Right forelimb (tissue), 1 donor: ENCODE data around the gene NBAS.
"Not testable (repeated sequence)": the region's sequence is repeated elsewhere in the genome, so short reads cannot be mapped to it uniquely, and the experiment has no call there.

Experiments
- DNase-seq: peaks from one replicate; pipeline ENCODE4 v3.0.0-alpha.2; 2018

NBAS gene

DNA sequence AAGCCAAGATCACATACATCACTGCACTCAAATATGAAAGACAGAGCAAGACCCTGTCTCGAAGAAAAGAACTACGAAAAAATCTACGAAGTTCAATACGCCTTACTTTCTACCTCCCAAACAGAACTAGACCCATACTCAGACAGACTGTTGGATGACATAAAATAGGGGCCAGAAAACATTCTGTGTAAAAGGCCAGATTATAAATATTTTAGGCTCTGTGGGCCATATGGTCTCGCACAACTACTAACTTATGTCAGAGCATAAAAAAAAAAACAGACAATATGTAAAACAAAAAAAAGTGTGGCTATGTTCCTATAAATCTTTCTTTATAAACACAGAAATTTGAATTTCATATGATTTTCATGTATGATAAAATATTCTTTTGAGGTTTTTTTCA lies 40.8 kb downstream of the NBAS start:
- no peak for DNase-seq

DNA sequence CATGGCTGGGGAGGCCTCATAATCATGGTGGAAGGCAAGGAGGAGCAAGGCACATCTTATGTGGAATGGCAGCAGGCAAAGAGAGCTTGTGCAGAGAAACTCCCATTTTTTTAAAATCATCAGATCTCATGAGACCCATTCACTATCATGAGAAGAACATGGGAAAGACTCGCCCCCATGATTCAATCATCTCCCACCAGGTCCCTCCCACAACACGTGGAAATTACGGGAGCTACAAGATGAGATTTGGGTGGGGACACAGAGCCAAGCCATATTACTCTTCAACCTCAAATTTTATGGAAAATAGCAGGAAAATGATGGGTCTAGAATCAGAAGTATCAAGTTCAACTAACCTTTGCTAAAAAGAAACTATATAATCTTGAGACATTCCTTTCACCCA lies 42.4 kb downstream of the NBAS start:
- DNase-seq, result not testable (repeated sequence)

GRCh38 chr2:15517793-15518192 lies 43.3 kb downstream of the NBAS start:
- no peak for DNase-seq

DNA sequence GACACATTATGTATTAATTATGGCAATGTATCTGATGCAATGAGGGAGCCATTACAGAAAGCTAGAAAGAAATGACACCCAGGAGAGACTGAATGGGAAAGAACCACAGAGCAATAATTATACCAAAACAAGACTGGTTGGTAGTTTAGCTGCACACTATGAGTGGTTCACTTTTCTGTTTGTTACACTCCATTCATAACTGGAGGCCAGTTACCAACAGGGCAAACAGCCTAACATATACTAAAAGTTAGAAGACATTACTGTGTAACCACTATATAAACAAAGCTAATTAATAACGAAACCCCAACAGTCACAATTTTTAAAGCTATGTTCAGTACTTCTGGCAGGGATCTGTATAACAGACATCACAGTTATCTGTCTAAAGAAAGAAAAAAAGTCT lies 49.4 kb downstream of the NBAS start:
- no peak for DNase-seq

GRCh38 chr2:15510552-15510951 lies 50.6 kb downstream of the NBAS start:
- DNase-seq, result no peak

DNA sequence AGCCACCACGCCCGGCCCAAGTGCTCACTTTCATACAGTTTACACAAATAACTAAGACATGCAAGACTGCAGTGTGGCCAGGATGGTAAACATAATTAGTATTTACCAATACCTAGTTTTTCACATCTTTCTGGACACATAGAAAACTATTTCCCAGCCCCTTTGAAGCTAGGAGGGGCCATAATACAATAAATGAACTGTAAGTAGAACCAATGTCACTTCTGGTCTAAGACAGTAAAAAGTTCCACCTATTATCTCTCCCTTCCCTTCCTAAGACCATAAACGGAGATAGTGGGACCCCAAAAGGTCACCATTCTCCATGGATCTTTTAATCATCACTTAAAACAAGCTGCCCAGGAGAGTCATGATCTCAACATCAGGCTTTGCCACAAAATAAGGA lies 51.0 kb downstream of the NBAS start:
- no peak for DNase-seq

DNA sequence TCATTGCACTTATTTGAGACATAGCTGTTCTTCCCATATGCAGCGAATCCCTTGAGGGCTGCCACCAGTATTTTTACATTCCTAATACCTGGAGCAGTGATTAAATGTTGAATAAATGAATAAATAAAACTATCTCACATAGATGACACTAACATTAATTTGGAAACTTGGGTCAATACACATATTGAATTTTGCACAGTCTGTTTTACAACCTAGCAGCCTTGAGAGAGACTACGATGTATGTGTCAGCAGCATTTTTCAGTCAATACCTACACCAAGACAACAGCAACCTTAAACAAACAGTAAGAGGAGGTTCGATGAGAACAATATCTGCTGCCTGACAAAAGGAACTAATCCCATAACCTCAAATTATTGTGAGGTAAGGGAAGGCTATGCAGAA lies 53.4 kb downstream of the NBAS start:
- no peak for DNase-seq

GRCh38 chr2:15507061-15507460 lies 54.1 kb downstream of the NBAS start:
- DNase-seq, result no peak

GRCh38 chr2:15506229-15506819 lies 54.8 kb downstream of the NBAS start:
- no peak for DNase-seq

DNA sequence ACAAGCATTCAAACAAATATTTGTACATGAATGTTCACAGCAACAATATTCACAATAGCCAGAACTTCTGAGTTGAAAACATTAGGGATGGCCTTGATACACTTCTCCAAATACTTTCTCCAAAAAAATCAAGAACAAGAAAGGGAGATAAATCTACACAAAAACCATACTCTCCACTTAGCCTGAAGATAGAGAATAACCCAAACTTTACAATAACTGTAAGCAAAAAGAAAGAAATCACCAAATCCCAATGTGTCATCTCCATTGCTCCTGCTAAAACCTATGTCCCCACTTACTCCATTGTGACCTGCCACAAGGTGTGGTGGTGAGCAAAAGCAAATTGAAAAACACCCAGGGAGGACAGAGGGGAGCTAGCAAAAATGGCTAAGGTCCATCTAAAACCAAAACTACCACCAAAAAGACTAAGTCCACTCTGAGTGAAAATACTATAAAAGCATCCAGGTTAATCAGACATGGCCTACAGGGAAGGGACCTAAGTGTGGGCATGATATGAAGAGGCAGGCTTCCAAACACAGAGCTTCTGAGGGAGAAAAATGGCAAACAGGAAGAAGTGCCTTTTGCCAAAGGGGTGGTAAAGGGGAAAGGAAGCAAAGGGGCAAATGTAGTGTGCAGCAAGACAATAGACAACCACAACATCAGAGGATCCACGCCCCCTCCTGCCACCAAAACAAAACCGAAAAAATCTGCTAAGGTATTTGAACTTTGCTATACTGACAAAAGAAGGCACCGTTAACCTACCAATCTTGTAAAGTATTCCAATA lies 56.1 kb downstream of the NBAS start:
- no peak for DNase-seq

DNA sequence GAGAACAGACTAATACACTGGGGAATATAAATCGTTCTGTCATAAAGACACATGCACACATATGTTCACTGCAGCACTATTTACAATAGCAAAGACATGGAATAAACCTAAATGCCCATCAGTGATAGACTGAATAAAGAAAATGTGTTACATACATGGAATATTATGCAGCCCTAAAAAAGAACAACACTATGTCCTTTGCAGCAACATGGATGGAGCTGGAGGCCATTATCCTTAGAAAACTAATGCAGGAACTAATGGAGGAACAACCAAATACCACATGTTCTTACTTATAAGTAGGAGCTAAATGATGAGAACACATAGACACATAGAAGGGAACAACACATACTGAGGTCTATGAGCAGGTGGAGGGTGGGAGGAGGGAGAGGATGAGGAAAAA lies 61.9 kb downstream of the NBAS start:
- DNase-seq, result not testable (repeated sequence)

DNA sequence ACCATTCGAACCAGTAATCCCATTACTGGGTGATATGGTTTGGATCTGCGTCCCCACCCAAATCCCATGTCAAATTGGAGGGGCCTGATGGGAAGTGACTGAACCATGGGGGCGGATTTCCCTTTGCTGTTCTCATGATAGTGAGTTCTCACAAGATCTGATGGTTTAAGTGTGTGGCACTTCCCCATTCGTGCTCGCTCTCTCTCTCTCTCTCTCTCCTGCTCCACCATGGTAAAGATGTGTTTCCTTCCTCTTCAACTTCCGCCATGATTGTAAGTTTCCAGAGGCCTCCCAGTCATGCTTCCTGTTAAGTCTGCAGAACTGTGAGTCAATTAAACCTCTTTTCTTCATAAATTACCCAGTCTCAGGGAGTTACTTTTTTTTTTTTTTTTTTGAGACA lies 62.6 kb downstream of the NBAS start:
- no peak for DNase-seq

- no peak for DNase-seq
Measured at GRCh38 chr2:15494877-15495276, 66.3 kb downstream of the NBAS start.

- no peak for DNase-seq
Measured at GRCh38 chr2:15492773-15493325, 68.3 kb downstream of the NBAS start.

- DNase-seq, result no peak
Measured at GRCh38 chr2:15486770-15487169, 74.4 kb downstream of the NBAS start.

DNA sequence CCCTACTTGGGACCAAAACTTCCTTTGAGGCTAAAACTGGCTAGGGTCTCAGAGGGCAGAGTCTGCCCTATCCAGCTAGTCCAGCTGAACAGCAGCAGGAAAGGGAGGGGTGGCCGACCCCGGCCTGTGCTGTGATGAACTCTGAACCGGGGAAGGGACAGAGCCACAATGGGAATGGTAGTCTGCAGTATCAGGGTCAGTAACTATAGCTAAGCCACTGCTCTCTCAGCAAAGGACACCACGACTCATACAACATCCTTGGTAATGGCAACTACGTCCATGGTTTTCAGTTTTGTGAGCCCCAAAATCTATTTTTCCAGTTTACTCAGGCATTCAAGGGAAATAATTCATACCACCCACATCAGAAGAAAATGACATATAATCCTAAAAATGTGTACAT lies 75.2 kb downstream of the NBAS start:
- no peak for DNase-seq

GRCh38 chr2:15481000-15481399 lies 80.1 kb downstream of the NBAS start:
- no peak for DNase-seq

DNA sequence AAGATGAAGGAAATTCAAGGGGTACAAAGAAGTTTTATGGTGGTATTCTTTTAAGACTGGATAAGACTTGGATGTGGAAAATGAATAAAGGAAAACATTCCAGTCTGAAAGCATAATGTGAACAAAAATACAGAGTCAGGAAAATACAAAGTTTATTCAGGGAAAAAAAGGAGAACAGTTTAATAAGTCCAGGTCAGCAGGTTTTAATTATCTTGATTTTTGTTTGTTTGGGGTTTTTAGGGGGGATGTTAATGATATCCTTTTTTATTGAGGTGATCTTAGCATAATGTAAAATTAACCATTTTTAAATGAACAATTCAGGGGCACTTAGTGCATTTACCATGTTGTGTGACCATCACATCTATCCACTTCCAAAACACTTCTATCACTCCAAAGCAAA lies 80.6 kb downstream of the NBAS start:
- no peak for DNase-seq

DNA sequence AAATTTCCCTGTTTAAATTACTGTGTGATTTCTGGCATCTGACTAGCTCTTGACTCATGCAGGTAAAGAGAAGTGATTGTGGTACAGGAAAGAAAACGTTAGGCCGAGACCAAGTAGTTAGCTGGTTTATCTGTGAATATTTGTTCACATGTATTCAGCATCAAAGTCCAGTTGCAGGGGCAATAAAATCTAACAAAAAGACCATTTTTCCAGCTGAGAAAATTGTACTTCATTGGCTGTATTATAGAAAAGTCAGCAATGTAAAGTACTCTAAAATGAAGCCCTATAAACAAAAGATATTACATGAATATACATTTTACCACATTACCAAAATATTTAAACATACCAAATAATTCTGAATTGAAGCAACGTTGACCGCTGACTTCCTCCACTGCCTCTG lies 88.3 kb downstream of the NBAS start:
- no peak for DNase-seq

GRCh38 chr2:15472133-15472532 lies 89.0 kb downstream of the NBAS start:
- DNase-seq, result no peak

- no peak for DNase-seq
Measured at GRCh38 chr2:15471606-15472005, 89.5 kb downstream of the NBAS start.

DNA sequence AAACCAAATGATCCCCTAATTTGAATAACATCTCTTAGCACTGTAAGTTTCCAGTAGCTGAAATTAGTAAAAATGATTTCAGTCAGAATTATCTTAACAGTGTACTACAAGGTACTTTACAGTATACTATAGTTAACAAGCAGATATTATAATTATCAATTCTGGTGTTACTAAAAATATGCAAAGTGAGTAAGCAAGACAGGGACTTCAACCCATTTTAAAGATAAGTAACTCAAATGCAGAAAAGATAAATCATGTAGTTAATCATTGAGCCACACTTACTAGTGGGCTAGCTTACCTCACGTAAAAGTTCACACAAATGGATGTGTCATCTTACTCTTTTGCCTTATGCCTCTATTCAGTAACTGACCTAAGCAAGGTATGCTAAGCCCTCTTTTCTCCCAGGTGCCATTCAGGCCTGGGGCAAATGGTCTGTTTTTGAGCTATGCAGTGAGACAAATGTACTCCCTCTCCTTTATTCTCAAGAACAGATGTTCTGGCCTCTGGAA lies 101.0 kb downstream of the NBAS start:
- no peak for DNase-seq

DNA sequence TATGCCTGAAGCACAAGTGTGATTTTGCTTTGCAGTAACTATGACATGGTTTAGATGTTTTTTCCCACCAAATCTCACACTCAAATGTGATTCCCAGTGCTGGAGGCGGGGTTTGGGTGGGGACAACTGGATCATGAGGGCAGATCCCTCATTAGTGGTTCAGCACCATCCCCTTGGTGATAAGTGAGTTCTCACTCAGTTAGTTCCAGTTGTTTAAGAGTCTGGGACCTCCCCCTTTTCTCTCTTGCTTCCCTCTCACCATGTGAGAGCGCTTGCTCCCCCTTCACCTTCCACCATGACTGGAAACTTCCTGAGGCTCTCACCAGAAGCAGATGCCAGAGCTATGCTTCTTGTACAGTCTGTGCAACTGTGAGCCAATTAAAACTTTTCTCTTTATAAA lies 102.9 kb downstream of the NBAS start:
- no peak for DNase-seq

DNA sequence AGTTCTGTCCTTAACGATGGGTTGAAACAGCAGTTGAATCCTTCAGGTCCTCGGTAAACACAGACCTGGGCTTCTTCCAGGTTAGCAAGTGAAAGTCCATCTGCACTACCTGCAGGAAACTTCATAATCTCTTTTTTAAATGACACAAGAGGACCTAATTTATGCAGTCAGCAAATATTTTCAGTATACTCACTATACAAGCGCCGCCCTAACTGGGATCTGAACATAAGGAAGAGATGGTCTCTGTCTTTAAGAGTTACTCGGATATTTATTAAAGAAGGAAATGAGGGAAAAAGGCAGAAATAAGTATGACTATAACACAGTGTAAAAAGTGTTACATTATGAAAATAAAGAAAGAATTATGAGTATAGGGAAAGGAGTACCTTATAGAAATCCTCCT lies 103.3 kb downstream of the NBAS start:
- no peak for DNase-seq
